Stimulated activated CD4-positive, alpha-beta T cell treated with anti-CD3 and anti-CD28 coated beads, Interleukin-2, amount 100 ng/mL, for 48 hours (primary cell): ENCODE results near the gene GLIS2.

Experiments
- DNase-seq, 2 donors: peaks; one replicate each; pipeline ENCODE4 v3.0.0-alpha.2; 2020

Gene GLIS2

DNA sequence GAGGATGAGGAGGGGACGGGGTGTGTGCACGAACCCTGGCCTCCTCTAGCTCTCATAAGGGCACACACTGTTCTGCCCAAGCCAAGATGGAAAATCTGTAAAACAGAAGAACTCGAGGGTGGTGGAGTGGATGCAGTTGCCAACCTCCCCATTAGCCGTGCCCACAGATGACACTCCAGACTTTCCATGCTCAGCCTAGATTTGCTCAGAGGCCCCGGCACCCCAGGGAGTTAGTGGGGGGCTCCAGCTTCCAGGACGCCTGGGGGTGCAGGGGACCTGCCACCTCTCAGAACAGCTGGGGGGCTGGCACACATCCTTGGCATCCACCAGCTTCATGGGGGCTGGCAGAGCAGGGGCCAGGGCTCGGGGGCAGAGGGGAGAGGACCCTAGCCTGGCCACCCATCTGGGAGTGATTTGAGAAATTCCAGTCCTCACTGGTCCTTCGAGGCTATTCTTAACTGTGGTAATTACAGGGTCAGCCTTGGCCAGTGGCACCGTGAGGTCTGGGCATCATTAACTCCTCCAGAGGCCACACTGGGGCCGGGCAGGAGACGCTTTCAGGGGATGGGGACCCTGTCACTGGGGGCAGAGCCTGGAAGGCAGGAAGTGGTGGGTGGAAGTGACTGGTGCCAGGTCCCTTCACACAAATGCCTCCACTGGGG is 70.1 kb downstream of the GLIS2 start:
- no peak for DNase-seq

DNA sequence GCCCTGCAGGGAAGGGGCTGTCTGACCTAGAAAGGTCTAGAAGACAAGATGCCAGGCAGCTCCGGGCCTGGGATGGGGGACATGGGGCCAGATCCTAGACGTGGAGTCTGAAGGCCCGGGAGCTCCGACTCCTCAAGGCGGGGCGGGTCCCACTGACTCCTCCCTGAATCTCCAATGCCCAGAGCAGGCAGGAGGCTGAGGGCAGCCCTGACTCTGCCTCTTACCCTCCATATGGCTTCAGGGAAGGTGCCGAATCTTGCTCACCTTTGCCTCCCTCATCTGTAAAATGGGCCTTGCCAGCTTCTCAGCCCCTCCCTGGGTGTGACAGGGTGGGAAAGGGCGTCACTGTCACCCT is 70.6 kb downstream of the GLIS2 start:
- DNase-seq = no peak

- no peak for DNase-seq
Measured at GRCh38 chr16:4386951-4387565, 71.2 kb downstream of the GLIS2 start.

GRCh38 chr16:4387781-4388180 is 71.9 kb downstream of the GLIS2 start:
- DNase-seq = no peak

DNA sequence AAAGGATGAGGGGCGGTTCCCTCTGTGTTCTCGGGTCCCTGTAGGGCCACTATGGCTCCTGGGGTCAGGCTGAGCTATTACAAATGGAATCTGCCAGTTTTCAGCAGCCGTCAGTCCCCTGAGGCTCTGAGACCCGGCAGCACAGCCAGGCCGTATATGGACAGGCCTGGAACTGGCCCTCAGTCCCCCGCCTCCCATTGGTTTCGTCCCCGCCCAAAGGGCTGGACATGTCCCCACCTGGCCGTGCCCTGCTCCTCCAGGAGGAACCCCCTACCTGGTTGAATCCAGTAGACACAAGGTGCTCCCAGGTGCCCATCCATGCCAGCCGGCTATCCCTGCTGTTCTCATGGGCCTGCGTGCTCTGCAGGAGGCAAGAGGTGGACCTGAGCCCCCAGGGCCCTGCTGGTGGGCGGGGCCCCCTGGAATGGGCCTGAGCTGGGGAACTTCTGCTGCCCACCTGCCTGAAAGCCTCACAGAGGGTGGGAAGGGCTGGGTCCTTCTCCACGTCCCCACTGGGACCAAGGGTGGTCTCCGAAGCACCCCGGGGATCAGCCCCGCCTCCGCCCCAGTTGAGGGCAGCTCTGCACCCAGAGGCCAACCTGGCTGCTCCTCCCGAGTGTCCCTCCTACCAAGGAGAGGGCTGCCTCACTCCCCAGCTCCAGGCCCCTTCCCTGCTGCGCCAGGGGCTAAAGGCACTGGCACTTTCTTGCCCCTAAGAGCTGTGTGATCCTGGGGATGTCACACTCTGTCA is 72.6 kb downstream of the GLIS2 start:
- no peak for DNase-seq
